ENCODE results near the gene G2E3.
"Not testable (repeated sequence)": the region's sequence is repeated elsewhere in the genome, so short reads cannot be mapped to it uniquely, and the experiment has no call there.

Gene G2E3

DNA sequence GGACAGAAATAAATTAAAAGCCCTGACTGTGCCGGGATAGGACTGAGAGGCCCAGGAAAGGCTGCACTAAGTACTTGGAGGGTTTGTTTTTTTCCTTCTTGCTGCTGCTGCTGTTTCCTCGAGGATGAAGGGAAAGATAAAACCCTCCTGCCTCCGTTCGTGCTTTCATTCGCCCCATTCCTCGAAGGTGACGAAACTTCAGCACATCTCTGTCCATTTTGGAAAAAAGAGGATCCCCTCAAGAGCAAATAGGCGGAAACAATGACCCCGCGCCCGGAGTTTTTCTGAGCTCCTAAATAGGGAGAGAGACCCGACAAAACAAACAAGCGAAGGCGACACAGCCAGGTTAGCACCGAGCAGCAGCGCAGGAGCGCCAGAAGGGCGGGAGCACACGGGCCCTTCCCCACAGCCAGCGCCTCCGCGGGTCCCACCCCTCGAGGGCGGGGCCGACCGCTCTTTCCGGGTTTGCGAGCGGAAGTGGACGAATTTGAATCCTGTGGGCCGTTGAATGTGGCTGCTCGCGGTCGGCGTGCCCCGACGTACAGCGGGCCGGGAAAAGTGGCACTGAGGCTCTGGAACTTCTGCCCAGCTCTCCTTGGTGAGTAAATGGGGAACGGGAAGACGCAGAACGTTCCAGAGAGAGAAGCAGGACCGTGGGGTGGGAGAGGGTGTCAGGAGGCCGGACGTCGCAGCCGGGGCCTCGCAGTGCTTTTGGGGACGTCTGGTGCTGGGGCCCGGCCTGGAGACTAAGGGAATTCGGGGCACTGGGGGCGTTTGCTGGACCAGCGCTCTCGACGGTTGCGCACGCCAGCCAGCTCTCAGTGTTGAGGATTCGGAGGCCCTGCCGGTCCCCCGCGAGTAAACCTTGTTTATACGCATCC, at the start of gene G2E3:
Gene G2E3 (plus strand): TSS at position 484 of the 881 bp plus-strand sequence. CDS start 21,922 bp downstream, outside the sequence.
- DNase-seq: peak; percentile 90

DNA sequence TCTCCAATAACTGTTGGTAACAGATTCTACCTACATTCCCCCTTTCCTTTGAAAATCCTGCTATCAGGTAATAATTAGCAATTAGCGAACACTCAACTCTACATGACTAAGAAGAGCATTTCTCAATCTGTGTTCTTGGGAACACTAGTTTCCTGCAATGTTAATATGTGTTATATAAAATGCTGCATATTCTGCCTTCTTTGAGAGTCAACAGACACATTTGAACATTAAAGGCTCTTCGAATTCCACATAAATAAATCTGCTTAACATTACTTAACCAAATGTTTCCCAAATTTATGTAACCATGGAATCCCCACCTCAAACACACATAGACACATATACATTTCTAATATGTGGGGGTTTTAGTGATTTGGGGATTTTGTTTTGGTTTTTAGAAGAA, 41.2 kb upstream of the G2E3 start:
- DNase-seq: no peak

DNA sequence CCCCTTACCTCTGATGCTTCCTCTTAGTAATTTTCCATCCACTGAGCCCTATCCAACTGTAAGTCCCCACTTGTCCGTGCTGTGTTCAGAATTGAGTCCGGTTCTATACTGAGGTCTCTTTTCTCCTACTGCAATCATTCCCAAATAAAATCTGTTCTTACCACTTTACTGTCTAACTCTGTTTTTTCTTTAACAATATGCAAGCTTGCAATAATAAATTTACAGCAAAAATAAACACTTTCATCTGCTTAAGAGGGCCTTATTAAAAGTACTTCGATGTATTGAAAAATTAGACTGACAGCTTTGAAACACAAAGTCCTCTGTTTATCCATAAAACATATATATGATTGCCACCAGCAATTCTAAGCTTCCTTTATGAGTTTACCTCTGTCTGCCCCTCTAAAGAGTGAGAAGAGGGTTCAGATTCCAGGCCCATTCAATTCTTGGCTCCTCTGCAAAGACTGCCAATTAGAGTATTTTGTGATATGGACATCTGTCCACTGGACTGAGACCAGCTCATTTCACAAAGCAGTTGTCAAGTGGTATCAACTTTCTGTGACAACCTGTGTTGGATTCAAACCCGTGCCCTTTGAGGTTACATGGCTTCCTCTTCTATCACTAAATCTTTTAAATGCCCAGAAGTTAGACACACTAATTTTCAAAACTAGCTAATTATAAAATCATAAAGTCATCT, 39.9 kb upstream of the G2E3 start:
- DNase-seq: no peak

- no peak for DNase-seq
These were observed 39.0 kb upstream of the G2E3 start for GRCh38 chr14:30519961-30520360.

GRCh38 chr14:30520536-30520935, 38.4 kb upstream of the G2E3 start:
- DNase-seq: no peak

- peak; percentile 37 for DNase-seq
These were observed 36.8 kb upstream of the G2E3 start for GRCh38 chr14:30521899-30522736.

GRCh38 chr14:30525833-30526232, 33.1 kb upstream of the G2E3 start:
- peak; percentile 2 for DNase-seq

DNA sequence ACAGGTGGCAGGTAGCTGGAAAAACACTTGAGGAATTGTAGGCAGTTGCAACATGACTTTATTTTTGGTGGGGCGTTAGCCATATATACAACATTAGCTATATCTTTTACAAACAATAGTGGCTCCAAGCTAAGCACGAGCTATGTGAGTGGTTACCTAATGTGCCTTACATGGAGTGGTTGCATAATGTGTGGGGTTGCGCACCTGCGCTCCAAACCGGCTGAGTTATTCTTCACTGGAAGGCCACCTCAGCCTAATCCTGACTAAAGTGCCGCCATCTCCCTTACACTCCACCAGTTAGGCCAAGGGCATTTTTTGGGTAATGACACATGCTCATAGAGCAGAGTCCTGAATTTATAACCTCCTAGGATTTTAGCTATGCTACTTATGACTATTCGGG, 31.8 kb upstream of the G2E3 start:
- DNase-seq: no peak

DNA sequence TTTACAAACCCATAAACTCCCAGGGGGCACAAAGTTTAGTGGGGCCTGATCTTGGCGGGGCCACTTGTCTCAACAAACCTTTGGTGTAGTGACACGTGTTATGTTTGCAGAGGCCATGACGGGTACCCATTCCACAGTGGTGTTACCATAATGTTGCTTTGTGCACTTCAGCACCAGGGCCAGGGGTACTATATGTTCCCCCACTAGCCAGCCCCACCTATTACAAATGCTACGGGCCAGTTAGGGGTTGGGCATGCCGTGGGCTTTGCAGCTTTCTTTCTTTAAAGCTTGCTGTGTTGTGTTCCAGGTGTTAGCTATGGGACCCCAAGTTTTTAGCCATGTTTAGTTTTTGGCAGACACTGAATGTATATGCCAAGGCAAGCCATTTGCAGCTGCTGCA, 30.8 kb upstream of the G2E3 start:
- DNase-seq: no peak

DNA sequence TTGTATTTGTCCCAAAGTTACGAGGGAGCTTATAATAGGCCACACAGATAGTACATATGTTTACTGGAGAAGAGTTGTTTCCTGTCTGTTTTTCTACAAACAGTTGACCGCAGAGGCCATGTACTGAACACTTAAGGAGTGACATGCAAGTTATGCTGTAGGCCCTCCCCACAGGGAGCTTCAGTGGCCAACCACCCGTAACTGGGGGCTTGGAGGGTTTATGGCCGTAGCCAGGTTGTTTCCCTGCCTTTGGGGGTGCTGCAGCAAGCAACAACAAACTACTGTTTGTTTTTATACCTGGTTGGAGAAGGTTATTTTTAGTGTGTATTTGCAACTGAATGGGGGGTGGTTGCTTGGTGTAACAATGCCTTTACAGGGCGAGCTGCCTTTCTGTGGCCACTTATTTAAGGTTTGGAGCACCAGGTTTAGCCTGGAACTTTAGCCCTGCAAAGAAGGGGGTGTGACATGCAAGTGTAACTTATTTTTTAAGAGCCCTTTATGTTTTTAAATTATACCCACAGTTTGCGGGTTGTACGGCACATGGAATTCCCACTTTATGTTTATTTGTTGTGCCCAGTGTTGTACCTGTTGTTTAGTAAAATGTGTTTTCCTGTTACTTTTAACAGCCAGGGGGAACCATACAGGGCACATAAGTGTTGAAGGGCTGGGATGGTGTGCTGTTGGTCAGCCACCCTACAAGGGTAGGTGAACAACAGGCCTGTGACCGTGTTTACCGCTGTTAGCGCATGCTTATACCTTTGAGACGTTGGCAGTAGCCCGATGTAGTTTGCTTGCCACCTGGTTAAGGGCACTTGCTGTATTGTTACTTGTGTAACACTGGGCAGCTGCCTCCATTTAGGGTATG, 29.9 kb upstream of the G2E3 start:
- DNase-seq: no peak

DNA sequence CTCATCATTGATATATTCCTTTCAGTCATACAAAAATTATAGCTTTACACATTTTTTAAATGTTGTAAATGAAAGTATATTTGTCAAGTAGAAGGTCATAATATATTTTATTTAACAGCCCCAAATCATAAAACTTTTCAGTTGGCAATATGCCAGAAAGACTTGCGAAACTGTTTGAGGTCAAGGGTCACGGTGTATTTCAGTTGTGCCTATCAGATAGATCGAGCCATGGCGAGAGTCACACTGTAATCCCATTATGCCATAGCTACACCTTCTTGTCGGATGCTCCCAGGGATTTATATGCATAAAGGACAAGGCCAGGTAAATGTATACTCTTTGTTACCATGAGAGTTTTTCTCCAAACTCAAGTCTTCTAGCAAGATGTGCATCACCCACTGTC, 26.7 kb upstream of the G2E3 start:
- no peak for DNase-seq

- DNase-seq: no peak
These were observed 25.8 kb upstream of the G2E3 start for GRCh38 chr14:30533126-30533525.

DNA sequence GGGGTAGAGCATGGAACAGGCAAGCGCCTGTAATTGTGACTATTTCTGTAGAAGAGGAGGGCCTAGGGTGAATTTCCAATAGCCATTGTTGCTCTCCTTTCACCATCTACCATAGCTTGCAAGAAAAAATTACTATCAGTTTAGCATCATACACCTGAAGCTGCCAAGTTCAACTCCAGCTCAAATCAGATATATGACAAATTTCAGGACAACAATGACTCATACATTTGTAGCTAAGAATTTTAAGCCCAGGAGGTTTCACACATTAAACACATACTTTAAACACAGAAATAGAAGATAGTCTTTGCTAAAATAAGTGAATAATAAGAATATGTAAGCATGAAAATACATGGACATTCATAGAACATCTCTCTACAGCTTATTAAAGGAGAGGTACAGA, 17.6 kb upstream of the G2E3 start:
- no peak for DNase-seq

GRCh38 chr14:30546735-30547134, 12.2 kb upstream of the G2E3 start:
- not testable (repeated sequence) for DNase-seq

GRCh38 chr14:30547388-30548048, 11.4 kb upstream of the G2E3 start:
- DNase-seq: no peak

DNA sequence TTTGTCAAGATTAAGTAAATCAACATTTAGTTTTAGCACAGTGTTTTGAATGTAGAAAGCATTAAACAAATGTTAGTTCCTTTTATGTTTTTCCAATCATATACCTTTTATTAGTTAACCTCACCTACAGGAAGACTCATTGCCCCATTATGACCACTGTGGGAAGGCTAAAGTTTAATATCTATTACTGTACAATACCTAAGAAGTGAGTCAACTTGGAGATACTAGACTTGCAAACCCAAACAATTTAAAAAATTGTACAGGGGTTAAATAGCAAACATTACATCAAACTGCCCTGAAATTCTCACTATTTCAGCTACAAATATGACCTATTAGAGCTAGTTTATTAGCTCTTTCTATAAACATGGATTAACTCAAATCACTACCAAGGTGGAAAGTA, 8.6 kb upstream of the G2E3 start:
- peak; percentile 49 for DNase-seq

GRCh38 chr14:30551460-30551859, 7.5 kb upstream of the G2E3 start:
- peak; percentile 10 for DNase-seq

- DNase-seq: peak; percentile 76
These were observed 5.5 kb upstream of the G2E3 start for GRCh38 chr14:30553311-30553989.

GRCh38 chr14:30558362-30558674, 640 bp upstream of the G2E3 start:
- DNase-seq: no peak

DNA sequence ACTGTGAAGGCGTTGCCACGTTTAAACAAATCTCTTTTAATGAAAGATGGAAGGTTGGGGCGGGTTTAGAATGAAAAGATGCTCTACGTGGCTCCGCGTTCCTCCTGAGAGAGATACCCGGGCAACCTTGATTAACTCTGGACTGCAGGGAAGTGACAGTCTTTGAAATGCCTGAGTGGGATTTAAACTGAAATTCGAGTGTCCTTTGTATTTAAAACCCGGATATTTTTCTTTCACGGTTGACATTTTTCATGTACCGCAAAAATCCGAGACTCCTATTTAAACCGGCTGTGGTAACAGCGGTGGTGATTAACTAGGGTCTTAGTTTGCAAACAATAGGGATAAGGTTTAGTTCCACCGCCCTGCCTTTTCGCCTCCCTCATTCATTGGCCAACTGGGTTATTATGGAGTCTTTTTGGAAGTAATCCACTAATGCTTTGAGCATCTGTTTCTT, 707 bp downstream of the G2E3 start:
- peak; percentile 70 for DNase-seq

DNA sequence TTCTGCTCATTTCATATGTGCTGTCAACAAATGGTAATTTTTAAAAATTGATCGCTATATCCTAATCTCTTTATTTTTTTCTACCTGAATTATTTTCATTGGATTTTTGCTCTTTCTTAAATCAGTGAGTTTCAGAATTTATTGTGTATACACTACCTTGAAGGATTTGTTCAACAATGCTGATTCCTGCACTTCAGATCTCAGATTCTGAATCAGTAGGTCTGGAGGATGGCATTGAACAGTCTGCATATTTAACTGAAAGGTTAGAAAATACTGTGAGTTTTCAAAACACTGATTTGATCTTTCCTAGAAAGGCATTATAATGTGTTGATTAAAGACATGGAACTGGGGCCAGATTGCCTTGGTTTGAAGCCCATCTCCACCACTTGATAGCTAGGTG, 1.6 kb downstream of the G2E3 start:
- no peak for DNase-seq
